Inferior parietal cortex (tissue), 1 donor: ENCODE results near the gene SRCAP.
"Not testable (repeated sequence)": the region's sequence is repeated elsewhere in the genome, so short reads cannot be mapped to it uniquely, and the experiment has no call there.

Experiments
- DNase-seq: peaks from one replicate; pipeline ENCODE4 v3.0.0-alpha.2; 2016; ENCODE audit errors: extremely low spot score

SRCAP gene

GRCh38 chr16:30663820-30664219 is 35.2 kb upstream of the SRCAP start:
- no peak for DNase-seq

- no peak for DNase-seq
Measured at GRCh38 chr16:30664616-30665109, 34.3 kb upstream of the SRCAP start.

GRCh38 chr16:30665155-30665829 is 33.7 kb upstream of the SRCAP start:
- no peak for DNase-seq

DNA sequence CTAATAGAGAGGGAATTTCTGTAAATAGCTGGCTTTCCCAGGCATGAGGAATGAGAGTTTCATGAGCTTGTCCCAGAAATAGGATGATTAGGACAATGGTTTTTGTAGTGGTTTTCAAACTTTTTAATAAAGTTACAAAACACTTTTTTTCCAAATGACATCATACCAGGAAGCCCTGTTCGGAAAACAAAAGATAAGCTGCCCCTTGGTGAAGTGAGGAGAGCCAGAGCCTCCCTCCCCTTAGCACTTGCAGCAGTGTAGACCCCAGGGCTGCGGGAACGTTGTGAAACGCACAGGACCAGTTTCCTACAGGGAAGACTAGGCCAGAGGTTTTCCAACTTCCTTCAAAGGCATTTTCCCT is 33.2 kb upstream of the SRCAP start:
- DNase-seq = no peak

DNA sequence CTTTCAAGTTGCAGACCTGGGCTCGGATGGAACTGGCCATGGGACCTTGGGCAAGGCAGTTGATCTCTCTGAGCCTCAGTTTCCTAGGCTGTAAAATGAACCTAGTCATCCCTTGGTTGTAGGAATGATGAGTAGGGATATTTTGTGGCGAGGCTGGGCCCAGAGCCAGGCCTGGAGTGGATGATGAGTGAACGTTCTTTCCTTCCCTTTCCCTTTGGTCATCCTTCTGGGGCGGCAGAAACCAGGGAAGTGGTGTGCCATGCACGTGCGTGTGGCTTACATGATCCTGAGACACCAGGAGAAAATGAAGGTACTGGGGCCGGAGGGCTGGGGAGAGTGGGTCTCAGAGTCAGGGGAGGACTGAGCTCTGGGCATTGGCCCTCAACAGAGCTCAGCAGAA is 32.3 kb upstream of the SRCAP start:
- no peak for DNase-seq

DNA sequence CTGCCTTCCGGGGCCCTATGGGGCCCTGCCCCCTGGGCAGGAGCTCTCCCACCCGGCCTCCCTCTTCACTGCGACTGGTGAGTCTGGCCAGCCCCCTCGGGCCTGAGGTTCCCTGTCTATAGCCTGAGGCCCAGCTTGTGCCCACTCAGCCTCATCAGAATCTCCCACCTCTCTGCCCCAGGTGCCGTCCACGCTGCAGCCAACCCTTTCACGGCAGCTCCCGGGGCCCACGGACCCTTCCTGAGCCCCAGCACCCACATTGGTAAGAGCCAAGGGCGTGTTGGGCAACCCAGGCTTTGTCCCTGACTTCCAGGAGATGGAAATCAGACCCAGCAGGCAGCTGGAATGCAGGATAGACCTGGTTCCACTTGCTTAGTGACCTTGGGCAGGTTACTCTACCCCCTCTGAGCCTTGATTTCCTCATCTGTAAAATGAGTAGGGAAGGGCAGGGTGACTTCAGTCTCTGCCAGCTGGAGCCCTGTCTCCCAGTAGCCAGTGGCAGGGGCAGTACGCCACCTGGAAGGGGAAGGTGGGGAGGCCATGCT is 31.5 kb upstream of the SRCAP start:
- DNase-seq = no peak

GRCh38 chr16:30668393-30668792 is 30.6 kb upstream of the SRCAP start:
- DNase-seq = no peak

DNA sequence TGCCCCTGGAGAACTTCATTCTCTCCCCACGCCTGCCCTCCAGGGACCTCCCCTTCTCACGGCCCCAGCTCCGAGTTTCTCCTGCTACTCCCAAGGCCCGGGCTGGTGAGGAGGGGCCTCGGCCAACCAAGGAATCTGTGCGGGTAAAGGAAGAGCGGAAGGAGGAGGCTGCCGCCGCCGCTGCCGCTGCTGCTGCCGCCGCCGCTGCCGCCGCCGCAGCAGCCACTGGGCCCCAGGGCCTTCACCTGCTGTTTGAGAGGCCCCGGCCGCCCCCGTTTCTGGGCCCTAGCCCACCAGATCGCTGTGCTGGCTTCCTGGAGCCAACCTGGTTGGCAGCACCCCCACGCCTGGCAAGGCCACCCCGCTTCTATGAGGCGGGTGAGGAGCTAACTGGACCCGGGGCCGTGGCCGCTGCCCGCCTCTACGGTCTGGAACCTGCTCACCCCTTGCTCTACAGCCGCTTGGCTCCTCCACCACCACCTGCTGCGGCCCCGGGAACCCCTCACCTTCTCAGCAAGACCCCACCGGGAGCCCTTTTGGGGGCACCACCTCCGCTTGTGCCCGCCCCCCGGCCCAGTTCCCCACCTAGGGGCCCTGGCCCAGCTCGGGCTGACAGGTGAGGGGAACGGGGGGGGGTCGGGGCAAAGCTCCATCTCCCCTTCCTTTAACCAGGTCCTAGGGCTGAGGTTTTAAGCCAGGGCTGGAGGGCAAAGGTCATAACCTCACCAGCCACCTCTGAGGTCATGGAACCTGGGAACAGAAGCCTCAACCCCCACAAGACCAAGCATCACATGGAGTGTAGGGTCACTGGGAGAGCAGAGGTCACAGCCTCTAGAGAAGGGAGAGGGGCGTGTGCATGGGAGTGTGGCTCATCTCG is 29.7 kb upstream of the SRCAP start:
- no peak for DNase-seq

DNA sequence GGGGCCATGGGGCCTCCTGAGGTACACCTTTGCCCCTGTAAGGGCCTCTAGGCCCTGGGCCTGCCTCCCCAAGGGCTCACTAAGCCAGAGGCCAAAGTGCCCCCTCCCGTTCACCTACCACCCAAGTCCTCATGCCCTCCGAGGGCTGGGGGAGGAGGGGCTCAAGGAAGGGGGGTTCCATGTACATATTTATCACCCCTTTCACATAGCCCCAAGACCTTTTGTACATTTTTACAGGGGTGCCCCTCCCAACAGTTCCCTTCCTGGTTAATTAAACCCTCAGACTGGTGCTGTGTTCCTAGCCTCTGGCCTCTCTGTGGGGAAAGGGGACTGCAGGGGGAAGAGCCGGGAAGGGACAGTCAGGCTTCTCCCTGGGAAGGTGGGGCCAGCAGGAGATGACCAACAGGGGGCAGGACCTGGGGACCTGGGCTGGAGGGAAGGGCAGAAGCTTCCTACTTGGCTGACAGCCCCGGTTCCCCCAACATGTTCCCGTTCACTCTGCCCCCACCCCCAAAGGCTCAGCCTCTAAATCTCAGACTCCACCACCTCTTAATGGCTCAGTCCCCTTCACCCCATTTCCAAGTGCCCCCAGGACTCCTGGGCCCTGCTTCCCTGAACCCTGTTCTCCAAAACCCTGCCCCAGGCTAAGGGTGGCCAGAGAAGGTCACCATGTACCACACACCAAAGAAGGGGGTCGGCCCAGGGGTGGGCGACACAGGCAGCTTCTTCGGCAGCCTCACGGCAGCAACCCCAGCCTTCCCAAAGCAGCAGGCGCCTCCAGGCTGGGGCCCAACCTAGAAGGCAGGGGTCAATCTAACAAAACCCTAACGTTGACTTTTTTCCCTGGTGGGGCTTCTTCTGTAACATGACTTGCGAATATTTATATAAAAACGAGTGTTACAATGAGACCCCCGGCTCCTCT is 28.8 kb upstream of the SRCAP start:
- DNase-seq = no peak

- DNase-seq = no peak
Measured at GRCh38 chr16:30675143-30675542, 23.8 kb upstream of the SRCAP start.

DNA sequence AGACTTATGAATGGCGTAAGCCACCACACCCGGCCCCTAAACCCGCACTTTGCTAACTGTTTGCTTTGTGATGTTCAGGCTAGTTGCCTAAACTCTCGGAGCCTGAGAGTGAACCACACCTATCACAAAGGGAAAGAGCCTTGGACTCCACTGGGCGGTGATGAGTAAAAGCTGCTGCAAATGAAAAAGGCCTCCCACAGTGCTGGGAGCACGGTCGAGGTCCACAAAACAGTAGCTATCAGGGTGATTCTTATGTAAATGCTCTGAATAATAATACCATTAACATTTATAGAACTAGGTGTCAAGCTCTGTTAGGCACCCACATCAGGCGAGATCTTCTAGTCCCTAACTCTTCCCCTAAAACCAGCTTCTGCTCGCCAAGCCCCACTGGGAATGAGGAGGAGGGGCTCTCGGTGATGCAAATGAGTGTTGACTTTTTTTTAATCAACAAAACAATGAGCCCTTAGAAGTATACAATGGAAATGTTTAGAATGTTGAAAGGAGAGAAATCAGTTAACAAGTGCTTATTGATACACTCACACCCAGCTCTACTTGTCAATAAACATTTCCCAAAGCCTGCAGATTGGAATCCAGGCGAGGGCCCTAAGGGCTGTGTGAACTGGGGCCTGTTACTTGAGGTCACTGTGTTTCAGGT is 20.9 kb upstream of the SRCAP start:
- DNase-seq = no peak

DNA sequence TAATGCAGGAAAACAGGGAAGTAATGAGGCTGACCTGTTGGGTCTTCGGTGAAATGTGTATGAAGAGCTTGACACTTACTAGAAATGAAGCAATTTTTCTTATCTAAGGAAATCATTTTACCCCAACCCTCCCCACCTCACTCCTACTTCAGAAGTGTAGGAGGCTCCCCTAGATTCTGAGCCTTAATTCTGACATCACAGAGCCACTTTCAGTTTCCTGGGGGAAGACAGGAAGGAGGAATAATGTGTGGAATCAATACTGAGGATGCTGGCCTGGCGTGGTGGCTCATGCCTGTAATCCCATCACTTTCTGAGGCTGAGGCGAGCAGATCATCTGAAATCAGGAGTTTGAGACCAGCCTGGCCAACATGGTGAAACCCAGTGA is 20.4 kb upstream of the SRCAP start:
- DNase-seq = no peak

- DNase-seq = no peak
Measured at GRCh38 chr16:30680326-30680725, 18.6 kb upstream of the SRCAP start.

DNA sequence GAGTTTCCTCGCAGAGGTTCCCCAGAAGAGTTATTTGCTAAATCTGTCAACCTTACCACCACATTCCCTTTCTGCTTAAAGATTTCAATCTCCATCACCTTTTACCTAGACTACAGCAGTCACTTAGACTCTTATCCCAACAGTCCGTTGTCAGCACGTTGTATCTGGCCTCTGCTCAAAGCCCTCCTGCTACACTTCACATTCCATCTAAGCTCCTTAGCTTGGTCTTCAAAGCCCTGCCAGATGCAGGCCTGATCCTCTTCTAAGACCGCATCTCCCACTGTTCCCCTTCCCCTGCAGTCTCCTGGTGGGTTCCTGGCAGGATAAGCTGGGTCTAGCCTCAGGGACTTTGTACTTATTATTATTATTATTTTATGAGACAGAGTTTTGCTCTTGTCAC is 10.3 kb upstream of the SRCAP start:
- DNase-seq = no peak

- no peak for DNase-seq
Measured at GRCh38 chr16:30691907-30692306, 7.1 kb upstream of the SRCAP start.

DNA sequence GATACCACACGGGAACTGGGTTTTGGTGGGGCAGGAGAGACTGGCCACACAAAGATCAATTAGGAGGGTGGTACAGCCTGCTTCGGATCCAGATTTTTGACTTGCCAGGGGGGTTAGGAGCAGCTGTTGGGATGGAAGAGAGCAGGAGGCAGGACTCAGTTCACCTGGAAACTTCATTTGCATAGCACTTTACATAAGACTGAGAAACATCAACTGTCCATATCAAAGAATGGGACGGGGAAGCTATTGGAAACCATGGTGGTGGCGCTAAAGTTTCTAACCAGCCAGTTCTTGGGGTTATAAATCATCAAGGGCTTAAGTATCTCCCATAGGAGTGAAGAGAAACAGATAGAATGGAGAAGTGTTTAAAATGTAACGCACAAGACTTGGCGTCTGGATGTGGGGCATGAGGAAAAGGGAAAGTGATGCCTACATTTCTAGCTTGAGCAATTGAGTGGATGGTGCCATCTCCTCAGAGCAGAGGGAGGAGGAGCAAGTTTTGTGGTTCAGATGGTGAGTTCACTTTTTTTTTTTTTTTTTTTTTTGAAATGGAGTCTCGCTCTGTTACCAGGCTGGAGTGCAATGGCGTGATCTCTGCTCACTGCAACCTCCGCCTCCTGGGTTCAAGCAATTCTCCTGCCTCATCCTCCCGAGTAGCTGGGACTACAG is 6.4 kb upstream of the SRCAP start:
- no peak for DNase-seq

- no peak for DNase-seq
Measured at GRCh38 chr16:30694926-30695693, 3.9 kb upstream of the SRCAP start.

DNA sequence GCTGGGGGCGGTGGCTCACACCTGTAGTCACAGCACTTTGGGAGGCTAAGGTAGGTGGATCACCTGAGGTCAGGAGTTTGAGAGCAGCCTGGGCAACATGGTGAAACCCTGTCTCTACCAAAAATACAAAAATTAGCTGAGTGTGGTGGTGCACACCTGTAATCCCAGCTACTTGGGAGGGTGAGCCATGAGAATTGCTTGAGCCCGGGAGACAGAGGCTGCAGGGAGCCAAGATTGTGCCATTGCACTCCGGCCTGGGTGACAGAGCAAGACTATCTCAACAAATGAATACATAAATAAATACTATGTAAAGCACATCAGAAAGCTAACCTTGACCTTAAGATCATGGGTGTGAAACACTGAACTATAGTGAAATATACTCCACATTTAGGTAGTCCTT is 2.3 kb upstream of the SRCAP start:
- DNase-seq = not testable (repeated sequence)

DNA sequence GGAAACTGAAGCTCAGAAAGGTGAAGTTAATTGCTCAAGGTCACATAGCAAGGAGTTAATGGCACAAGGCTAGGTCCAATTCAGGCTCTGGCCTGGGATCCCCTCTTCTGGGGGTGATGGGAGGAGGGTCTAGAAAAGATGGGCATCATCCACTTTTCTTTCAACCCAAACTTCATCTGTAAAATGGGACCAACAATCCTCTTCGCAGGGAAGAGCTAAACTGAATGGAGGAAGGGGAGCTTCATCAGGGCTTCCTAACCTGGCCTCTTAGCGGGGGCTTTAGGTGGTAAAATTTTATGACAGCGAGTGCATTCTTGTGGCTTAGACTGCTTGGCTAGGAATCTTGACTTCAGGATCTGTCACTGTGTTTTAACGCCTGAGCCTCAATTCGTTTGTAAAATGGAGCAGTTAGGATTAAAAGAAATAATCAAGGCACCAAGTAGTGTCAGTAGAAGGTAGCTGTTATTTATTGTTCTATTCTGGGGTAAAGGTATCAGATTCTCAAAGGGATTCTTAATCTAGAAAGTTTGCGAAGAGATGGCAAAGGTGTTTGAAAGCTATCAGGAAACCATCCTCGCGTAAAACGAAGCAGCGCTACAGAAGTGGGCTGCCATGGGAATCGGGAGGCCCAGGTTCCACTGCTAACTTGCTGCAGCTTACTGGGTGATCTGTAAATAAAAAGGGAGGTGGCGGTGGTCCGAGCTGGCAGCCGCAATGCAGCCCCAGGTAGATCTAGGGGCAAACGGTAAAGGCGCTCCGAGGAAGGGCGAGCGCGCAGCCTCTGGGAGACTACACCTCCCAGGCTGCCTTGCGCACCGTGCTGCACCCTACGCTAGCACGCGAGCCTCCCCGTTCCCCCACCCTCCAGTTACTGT is 1.5 kb upstream of the SRCAP start:
- no peak for DNase-seq
